Stimulated activated CD8-positive, alpha-beta memory T cell treated with anti-CD3 and anti-CD28 coated beads, Interleukin-4, amount 100 ng/mL, for 1 hour (primary cell): ENCODE results near the gene CLEC2L.

Experiments
- DNase-seq, 2 donors: peaks; one replicate each; pipeline ENCODE4 v3.0.0-alpha.2; 2020; ENCODE audit warnings: low read depth in 2 of 2, low spot score in 1 of 2

The CLEC2L gene

DNA sequence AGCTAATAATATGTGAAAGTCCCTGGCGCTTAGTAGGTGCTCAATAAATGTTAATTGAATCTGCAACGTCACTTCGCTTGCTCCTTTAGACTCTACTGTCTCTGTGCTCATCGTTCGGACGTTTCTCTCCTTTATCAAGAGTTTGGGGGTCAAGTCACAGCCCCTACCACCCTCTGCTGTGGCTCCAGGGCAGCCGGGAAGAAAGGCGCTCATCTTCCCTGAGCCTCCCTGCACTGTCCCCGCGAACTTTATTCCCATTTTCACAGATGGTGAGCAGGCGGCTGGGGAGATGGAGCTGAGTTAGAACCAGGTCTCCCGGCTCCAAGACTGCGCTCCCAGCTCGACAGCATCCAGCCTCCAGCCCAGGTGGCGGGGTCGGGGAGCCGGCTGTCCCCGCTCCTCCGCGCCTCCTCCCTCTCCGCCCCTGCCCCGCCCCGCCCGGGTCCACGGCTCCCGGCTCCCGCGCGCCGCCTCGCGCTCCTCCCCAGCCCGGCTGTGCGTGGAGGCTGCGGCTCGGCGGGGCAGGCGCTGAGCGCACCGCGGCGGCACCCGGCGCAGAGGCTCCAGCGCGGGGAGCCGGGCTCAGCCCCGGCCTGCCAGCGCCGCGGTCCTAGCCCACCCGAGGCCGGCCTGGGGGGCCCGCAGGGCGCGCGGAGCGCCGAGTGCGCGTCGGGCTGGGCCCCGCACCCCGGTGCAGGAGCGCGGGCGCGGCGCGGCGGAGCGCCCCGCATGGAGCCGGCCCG, at the start of gene CLEC2L:
CLEC2L (plus strand) TSS at position 487 of the 743 bp plus-strand sequence; CDS start at position 730, 243 bp downstream.
- DNase-seq, result no peak

- DNase-seq, result no peak
These were observed 47.3 kb upstream of the CLEC2L start for GRCh38 chr7:139476139-139476538.

GRCh38 chr7:139476891-139477290, 46.6 kb upstream of the CLEC2L start:
- DNase-seq, result no peak

DNA sequence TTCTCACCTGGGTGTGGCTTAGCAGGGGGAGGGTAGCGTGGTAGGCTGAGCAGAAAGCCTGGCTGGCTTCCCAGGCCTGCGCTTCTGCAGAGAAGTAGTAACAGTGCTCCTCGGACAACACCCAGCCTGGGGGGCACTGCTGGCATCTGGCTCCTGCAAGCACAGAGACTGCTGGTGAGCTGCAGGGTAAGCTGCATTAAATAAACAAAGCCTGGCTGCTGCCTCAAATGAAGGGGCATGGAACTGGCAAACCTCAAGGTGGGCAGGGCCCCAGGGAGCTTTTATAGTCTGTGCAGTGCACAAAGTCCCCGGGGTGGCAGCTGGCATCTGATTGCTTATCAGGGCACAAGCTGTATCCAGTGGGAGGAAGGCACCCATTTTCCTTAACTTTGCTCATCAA, 43.9 kb upstream of the CLEC2L start:
- no peak for DNase-seq

GRCh38 chr7:139481364-139481763, 42.1 kb upstream of the CLEC2L start:
- no peak for DNase-seq

DNA sequence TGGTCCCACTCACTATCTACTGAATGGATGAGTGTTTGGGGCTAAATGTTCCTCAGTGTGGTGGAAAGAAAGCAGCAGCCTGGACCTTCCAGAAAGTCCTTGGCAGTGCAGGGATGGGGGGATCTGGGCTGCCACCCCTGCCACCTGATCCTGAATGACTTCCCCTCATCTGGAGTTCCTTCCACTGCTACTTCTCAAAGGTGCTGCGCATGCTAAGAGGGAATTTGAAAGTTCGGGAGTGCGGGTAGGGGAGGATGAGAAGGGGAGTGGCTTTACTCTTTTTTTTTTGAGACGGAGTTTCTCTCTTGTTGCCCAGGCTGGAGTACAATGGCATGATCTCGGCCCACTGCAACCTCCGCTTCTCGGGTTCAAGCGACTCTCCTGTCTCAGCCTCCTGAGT, 41.4 kb upstream of the CLEC2L start:
- no peak for DNase-seq

GRCh38 chr7:139482662-139483466, 40.6 kb upstream of the CLEC2L start:
- DNase-seq, result no peak

DNA sequence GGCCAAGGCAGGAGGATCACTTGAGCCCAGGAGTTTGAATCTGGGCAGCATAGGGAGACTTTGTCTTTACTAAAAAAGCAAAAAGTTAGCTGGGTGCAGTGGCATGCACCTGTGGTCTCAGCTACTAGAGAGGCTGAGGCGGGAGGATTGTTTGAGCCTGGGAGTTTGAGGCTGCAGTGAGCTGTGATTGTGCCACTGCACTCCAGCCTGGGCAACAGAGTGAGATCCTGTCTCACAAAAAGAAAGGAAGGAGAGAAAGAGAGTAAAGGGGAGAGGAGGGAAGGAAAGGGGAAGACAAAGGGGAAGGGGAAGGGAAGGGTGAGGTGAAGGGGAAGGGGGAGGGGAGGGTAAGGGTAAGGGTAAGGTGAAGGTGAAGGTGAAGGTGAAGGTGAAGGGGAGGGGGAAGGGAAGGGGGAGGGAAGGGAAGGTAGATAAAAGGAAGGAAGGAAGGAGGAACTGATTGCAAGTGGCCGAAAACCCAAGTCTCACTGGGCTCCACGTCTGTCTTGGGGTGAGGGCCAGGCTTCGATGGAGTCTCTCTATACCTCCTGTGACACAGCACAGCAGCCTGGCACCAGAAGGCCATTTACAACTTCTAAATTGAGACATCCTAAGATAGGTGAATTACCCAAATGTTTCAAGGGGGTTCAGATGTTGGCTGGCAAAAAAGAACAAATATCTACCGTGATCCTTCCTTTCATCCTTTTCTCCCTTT, 36.0 kb upstream of the CLEC2L start:
- DNase-seq, result no peak

DNA sequence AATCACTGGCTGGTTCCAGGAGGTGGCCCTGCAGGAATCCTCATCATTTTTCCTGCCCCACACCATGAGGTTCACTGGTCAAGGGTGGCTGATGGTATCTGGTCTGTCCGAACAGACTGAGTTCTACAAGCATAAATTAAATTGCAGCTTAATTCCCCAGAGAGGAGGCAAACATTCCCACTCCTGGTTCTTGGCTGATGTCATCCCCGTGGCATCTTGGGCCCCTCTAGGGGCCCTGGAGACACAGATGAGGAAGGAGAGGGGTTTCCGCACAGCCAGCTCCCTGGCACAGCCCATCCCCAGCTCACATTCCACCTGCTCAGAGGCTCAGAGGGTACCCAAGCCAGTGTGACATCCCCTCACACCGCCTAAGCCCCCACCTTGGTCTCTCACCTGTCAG, 34.7 kb upstream of the CLEC2L start:
- DNase-seq, result no peak

- no peak for DNase-seq
These were observed 33.4 kb upstream of the CLEC2L start for GRCh38 chr7:139490130-139490529.

- DNase-seq, result no peak
These were observed 31.2 kb upstream of the CLEC2L start for GRCh38 chr7:139492293-139492692.

DNA sequence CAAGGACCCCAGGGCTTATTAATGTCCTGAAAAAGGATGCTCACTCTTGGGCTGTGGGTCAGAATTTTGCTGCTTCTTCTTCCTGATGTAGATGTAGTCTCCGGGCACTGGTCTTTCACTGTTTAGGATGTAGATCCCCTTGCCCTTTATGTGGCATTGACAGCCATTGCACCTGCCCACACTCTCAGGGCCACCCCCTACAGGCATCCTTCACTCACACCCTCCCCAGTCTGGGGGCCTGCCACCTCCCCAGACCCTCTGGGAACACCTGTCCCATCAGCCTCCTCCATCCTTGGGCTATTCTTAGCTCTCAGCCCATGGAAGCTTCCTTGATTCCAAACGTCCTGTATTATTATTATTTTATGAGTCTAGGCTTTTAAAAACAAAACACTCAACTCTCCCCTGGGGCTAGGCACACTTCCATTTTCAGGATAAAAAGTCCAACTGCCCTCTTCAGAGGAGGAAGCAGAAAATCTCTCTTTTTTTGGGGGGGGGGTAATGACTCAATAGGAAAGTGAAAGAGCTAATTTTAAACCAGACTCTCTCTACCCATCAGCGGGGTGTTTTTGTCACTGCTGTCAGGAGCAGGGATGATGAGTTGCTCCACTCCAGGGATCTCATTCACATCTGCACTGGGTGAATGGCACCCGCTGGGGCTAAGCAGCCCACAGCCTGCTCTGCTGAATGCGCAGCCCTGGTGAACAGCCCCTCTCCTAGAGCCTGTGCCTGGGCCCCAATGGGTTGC, 28.5 kb upstream of the CLEC2L start:
- DNase-seq, result no peak

GRCh38 chr7:139495580-139496125, 27.8 kb upstream of the CLEC2L start:
- no peak for DNase-seq

DNA sequence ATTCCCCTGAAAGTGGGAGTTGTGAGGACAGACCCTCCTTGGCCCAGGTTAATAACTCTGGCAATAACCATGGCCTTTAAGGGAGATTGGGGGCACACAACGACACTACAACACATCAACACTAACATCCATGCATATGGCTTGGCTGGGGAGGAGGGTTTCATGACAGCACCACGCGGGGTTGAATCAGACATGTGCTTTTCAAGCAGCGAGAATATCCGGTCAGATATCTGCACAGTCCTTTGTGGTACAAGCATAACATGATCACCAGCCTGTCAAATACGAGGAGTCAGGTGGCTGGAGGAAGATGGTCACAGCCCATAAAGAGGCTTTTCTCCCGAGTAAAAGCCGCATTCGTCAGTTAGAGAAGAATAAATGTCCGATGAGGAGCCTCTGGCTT, 27.0 kb upstream of the CLEC2L start:
- DNase-seq, result no peak

- DNase-seq, result no peak
These were observed 22.7 kb upstream of the CLEC2L start for GRCh38 chr7:139500770-139501138.

DNA sequence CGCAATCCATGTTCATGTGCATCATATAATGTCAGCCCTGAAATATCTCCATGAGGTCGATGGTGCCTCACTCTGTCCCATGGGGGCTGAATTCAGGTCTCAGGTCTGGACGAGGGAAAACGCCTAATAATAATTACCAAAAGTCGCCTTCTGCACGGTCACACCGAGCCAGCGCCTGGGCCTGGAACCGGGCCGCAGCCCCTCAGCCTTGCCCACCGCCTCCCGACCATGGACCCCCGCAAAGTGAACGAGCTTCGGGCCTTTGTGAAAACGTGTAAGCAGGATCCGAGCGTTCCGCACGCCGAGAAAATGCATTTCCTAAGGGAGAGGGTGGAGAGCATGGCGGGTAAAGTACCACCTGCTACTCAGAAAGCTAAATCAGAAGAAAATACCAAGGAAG, 21.3 kb upstream of the CLEC2L start:
- no peak for DNase-seq

GRCh38 chr7:139505563-139505962, 17.9 kb upstream of the CLEC2L start:
- DNase-seq, result no peak

GRCh38 chr7:139509535-139509934, 13.9 kb upstream of the CLEC2L start:
- no peak for DNase-seq

DNA sequence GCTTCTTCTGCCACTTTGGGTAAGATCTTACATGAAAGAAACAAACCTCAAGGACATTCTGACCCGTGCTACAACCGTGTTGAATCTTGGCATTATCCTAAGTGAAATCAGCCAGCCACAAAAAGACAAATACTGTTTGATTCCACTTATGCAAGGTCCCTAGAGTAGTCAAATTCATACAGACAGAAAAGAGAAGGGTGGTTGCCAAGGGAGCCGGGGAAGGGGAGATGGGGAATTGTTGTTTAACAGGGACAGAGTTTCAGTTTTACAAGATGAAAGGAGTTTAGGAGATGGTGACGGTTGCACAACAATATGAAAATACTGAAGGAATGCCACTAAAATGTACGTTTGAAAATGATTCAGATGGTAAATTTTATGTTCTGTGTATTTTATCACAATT, 12.2 kb upstream of the CLEC2L start:
- DNase-seq, result no peak

DNA sequence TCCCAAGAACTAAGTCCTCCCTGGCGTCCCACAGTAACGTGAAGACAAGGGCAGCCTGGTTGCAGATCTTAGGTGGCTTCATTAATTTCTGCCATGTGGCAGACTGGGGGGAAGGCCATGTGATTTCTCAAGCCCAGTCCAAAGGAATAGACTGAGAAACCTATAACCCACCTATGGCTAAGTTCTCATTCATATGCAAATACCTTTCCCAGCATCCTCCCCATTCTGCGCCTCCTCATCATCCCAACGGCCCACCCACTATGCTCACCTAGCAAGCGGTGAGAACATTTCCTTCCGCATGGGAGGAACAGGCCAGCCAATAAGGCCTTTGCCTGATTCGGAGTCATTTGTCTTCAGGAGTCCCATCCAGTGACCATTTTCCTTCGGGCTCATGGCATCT, 8.2 kb upstream of the CLEC2L start:
- DNase-seq, result no peak

- DNase-seq, result no peak
These were observed 2.0 kb upstream of the CLEC2L start for GRCh38 chr7:139521439-139521838.
